HL-60 (cell line): Measurements from ENCODE around the gene PIK3IP1.

Source experiments
- DNase-seq, 2 experiments: peaks; one replicate each; pipeline ENCODE4 v3.0.0-alpha.2; 2010 to 2020; ENCODE audit warnings: low read depth in 1 of 2, low spot score in 1 of 2
- H3K27ac ChIP-seq: fragments of 250-450 bp; sonication (Bioruptor Pico); replicated peaks from 2 replicates; pipeline ENCODE4 v1.5.1; 2020; ENCODE audit warnings: mild to moderate bottlenecking, moderate library complexity
- H3K27me3 ChIP-seq: fragments of 250-450 bp; sonication (Bioruptor Pico); 2 replicates; pipeline ENCODE4 v1.5.1; 2021; ENCODE audit warnings: mild to moderate bottlenecking, moderate library complexity; ENCODE audit not compliant: insufficient read depth, poor library complexity, severe bottlenecking
- H3K4me3 ChIP-seq: replicated peaks from 2 replicates; pipeline ENCODE4 v1.5.1; 2011; ENCODE audit warnings: mild to moderate bottlenecking, control low read depth, low read length; ENCODE audit not compliant: insufficient read depth
- CTCF ChIP-seq: IDR thresholded peaks from one replicate; pipeline ENCODE4 v1.5.1; 2011; ENCODE audit warnings: low read length, control low read depth, inconsistent platforms; ENCODE audit not compliant: insufficient read depth
- GABPA ChIP-seq: IDR thresholded peaks from 2 replicates; pipeline ENCODE4 v1.6.1; 2012; ENCODE audit warnings: low read depth
- POLR2AphosphoS5 ChIP-seq: IDR thresholded peaks from 2 replicates; pipeline ENCODE4 v1.6.1; 2012; ENCODE audit warnings: low read depth
- REST ChIP-seq: IDR thresholded peaks from 2 replicates; pipeline ENCODE4 v1.6.1; 2012; ENCODE audit warnings: low read depth; ENCODE audit not compliant: insufficient replicate concordance
- SPI1 ChIP-seq: IDR thresholded peaks from 2 replicates; pipeline ENCODE4 v1.6.1; 2012; ENCODE audit warnings: low read depth, mild to moderate bottlenecking, borderline replicate concordance

The PIK3IP1 gene

GRCh38 chr22:31328544-31328960 is 36.3 kb upstream of the PIK3IP1 start:
- Histone ChIP-seq H3K27ac (no peak overlapping the region), H3K4me3 (no peak overlapping the region), H3K27me3 (no peaks in the 10 kb centered on the region)
- no peak for DNase-seq
- TF ChIP-seq CTCF (no peak), REST (no peak), SPI1 (no peak), POLR2AphosphoS5 (no peak)

- Histone ChIP-seq H3K27ac (no peak overlapping the region), H3K4me3 (no peak overlapping the region), H3K27me3 (no peaks in the 10 kb centered on the region)
- TF ChIP-seq SPI1 (no peak), POLR2AphosphoS5 (0 out of 2 replicates have a peak, but pooled peaks have one; percentile 8)
- DNase-seq = no peak
These were observed 35.7 kb upstream of the PIK3IP1 start for GRCh38 chr22:31327806-31328543.

GRCh38 chr22:31326877-31327276 is 34.6 kb upstream of the PIK3IP1 start:
- H3K4me3 ChIP-seq = no peak overlapping the region
- no peaks in the 10 kb centered on the region for H3K27me3 ChIP-seq
- H3K27ac ChIP-seq = no peak overlapping the region
- DNase-seq = no peak
- TF ChIP-seq SPI1 = no peak
- TF ChIP-seq CTCF = no peak
- no peak for TF ChIP-seq GABPA
- TF ChIP-seq POLR2AphosphoS5 = no peak
- TF ChIP-seq REST = no peak

GRCh38 chr22:31323578-31324550 is 31.6 kb upstream of the PIK3IP1 start:
- TF ChIP-seq SPI1 (no peak), REST (no peak), CTCF (no peak), GABPA (no peak), POLR2AphosphoS5 (no peak)
- no peak for DNase-seq
- H3K27ac ChIP-seq = no peak overlapping the region
- no peaks in the 10 kb centered on the region for H3K27me3 ChIP-seq
- H3K4me3 ChIP-seq = no peak overlapping the region
